ENCODE measurements around the gene MYH11.

MYH11 gene

DNA sequence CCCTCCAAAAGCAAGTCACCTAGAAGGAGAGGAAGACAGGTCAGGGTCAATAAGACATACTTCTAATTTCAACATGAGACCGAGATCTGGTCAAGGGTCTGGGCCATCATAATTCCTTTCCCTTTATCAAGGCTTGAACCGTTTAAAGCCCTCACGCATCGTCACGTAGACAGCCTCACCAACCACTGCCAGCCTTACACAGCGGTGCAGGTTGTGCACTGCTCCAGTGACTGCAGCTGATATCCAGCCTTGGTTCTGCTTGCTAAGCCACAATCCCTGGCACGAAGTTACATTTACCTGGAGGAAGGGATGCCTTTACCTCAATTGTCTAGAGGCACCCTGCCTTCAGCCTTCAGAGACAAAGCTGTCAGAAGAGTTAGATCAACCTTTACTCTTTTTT lies 85.1 kb downstream of the MYH11 start:
- no peak overlapping the region for H3K4me3 ChIP-seq (ENCODE audit: low read depth, low read length, poor library complexity, severe bottlenecking)
- H3K9me2 ChIP-seq (ENCODE audit: low read depth, low read length), result no peaks in the 10 kb centered on the region
- H3K79me2 ChIP-seq (ENCODE audit: insufficient read depth, low read length), result no peaks in the 10 kb centered on the region
- no peak for TF ChIP-seq EZH2 (IDR thresholded peaks at IDR 0.05; ENCODE audit: borderline replicate concordance, low read length)
- TF ChIP-seq CTCF (IDR thresholded peaks at IDR 0.05; ENCODE audit: low read length), result no peak
- no peak overlapping the region for H3K9ac ChIP-seq (ENCODE audit: low read length)
- no peak overlapping the region for H2AFZ ChIP-seq (ENCODE audit: low read length)
- no peaks in the 10 kb centered on the region for H3K4me1 ChIP-seq (ENCODE audit: insufficient read depth, low read length, severe bottlenecking)
- no peaks in the 10 kb centered on the region for H3K9me3 ChIP-seq (ENCODE audit: low read length)
- H3F3A ChIP-seq (ENCODE audit: insufficient read depth, low read length), result no peaks in the 10 kb centered on the region
- H3K27ac ChIP-seq (ENCODE audit: low read depth, low read length, poor library complexity, severe bottlenecking), result no peak overlapping the region
- no peaks in the 10 kb centered on the region for H3K36me3 ChIP-seq (ENCODE audit: insufficient read depth, low read length)
- no peak overlapping the region for H3K4me2 ChIP-seq (ENCODE audit: low read length)
- no peaks in the 10 kb centered on the region for H4K20me1 ChIP-seq (ENCODE audit: insufficient read depth, low read length)
- H3K27me3 ChIP-seq (ENCODE audit: insufficient read depth, low read length), result no peaks in the 10 kb centered on the region

- Histone ChIP-seq H3K9me3 (ENCODE audit: low read length) (no peaks in the 10 kb centered on the region), H3K4me3 (ENCODE audit: low read depth, low read length, poor library complexity, severe bottlenecking) (no peak overlapping the region), H4K20me1 (ENCODE audit: insufficient read depth, low read length) (no peaks in the 10 kb centered on the region), H3K27me3 (ENCODE audit: insufficient read depth, low read length) (no peaks in the 10 kb centered on the region), H3K27ac (ENCODE audit: low read depth, low read length, poor library complexity, severe bottlenecking) (no peak overlapping the region), H3K9me2 (ENCODE audit: low read depth, low read length) (no peaks in the 10 kb centered on the region), H3K79me2 (ENCODE audit: insufficient read depth, low read length) (no peaks in the 10 kb centered on the region), H3K4me1 (ENCODE audit: insufficient read depth, low read length, severe bottlenecking) (peaks cover 4% of the 10 kb centered on the region), H3K36me3 (ENCODE audit: insufficient read depth, low read length) (no peaks in the 10 kb centered on the region), H3K9ac (ENCODE audit: low read length) (no peak overlapping the region), H2AFZ (ENCODE audit: low read length) (no peak overlapping the region), H3K4me2 (ENCODE audit: low read length) (no peak overlapping the region), H3F3A (ENCODE audit: insufficient read depth, low read length) (no peaks in the 10 kb centered on the region)
- TF ChIP-seq CTCF (IDR thresholded peaks at IDR 0.05; ENCODE audit: low read length) (no peak), EZH2 (IDR thresholded peaks at IDR 0.05; ENCODE audit: borderline replicate concordance, low read length) (no peak)
These were observed 86.3 kb downstream of the MYH11 start for GRCh38 chr16:15770512-15770911.

DNA sequence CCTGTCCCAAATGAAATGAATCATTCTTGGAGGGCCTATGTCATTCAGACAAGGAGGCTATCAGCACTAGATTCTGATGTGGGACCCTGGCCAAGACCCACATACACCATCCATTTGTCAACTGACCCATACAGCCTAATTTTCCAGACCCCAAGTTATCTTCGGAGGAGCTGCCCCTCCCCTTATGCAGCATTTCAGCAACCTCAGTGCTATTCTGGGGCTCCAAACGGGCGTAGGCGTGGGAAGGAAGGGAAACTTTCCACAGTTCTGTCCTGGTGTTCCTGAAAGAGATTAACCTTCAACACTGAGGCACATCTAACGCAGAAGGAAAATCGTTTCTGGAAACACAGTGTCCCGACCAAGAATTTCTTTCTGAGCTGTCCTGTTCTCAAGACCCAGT lies 86.7 kb downstream of the MYH11 start:
- Histone ChIP-seq H3K4me2 (ENCODE audit: low read length) (no peak overlapping the region), H3K79me2 (ENCODE audit: insufficient read depth, low read length) (no peaks in the 10 kb centered on the region), H3K4me1 (ENCODE audit: insufficient read depth, low read length, severe bottlenecking) (peaks cover 4% of the 10 kb centered on the region), H3K9me3 (ENCODE audit: low read length) (no peaks in the 10 kb centered on the region), H3K27ac (ENCODE audit: low read depth, low read length, poor library complexity, severe bottlenecking) (no peak overlapping the region), H3K9ac (ENCODE audit: low read length) (no peak overlapping the region), H3K36me3 (ENCODE audit: insufficient read depth, low read length) (no peaks in the 10 kb centered on the region), H3K4me3 (ENCODE audit: low read depth, low read length, poor library complexity, severe bottlenecking) (no peak overlapping the region), H3K27me3 (ENCODE audit: insufficient read depth, low read length) (no peaks in the 10 kb centered on the region), H4K20me1 (ENCODE audit: insufficient read depth, low read length) (no peaks in the 10 kb centered on the region), H3F3A (ENCODE audit: insufficient read depth, low read length) (no peaks in the 10 kb centered on the region), H3K9me2 (ENCODE audit: low read depth, low read length) (no peaks in the 10 kb centered on the region), H2AFZ (ENCODE audit: low read length) (no peak overlapping the region)
- TF ChIP-seq EZH2 (IDR thresholded peaks at IDR 0.05; ENCODE audit: borderline replicate concordance, low read length) (no peak), CTCF (IDR thresholded peaks at IDR 0.05; ENCODE audit: low read length) (no peak)

All from OCI-LY1 (cell line).